HEK293 (cell line): Measurements from ENCODE around the gene MBOAT7.
A peak's percentile ranks its signal among the peaks of the same experiment; 100 is the strongest.

Experiments
- EGR2 ChIP-seq: fragments of 450-650 bp; formaldehyde crosslinking; IDR thresholded peaks from 2 replicates; pipeline ENCODE4 v1.5.1; 2016; ENCODE audit warnings: low read depth, missing biosample characterization, missing genetic modification characterization
- GLI4 ChIP-seq: fragments of 450-650 bp; formaldehyde crosslinking; IDR thresholded peaks from 2 replicates; pipeline ENCODE4 v1.5.1; 2016; ENCODE audit warnings: missing biosample characterization, missing genetic modification characterization
- GLIS1 ChIP-seq: fragments of 450-650 bp; formaldehyde crosslinking; IDR thresholded peaks from 2 replicates; pipeline ENCODE4 v1.5.1; 2016; ENCODE audit warnings: missing biosample characterization, missing genetic modification characterization
- GLIS2 ChIP-seq: fragments of 450-650 bp; formaldehyde crosslinking; IDR thresholded peaks from 2 replicates; pipeline ENCODE4 v1.5.1; 2016; ENCODE audit warnings: missing biosample characterization, missing genetic modification characterization
- IKZF3 ChIP-seq: fragments of 450-650 bp; IDR thresholded peaks from 2 replicates; pipeline ENCODE4 v1.5.0; 2018; ENCODE audit warnings: missing biosample characterization, mild to moderate bottlenecking, missing genetic modification characterization, moderate library complexity
- KLF10 ChIP-seq: fragments of 450-650 bp; IDR thresholded peaks from 2 replicates; pipeline ENCODE4 v1.5.1; 2018; ENCODE audit warnings: missing biosample characterization, mild to moderate bottlenecking, missing genetic modification characterization
- KLF7 ChIP-seq: fragments of 450-650 bp; formaldehyde crosslinking; IDR thresholded peaks from 2 replicates; pipeline ENCODE4 v1.5.1; 2016; ENCODE audit warnings: missing biosample characterization, missing genetic modification characterization, borderline replicate concordance
- SCRT2 ChIP-seq: fragments of 450-650 bp; formaldehyde crosslinking; IDR thresholded peaks from 2 replicates; pipeline ENCODE4 v1.5.1; 2016; ENCODE audit warnings: missing biosample characterization, missing genetic modification characterization
- SP3 ChIP-seq: fragments of 450-650 bp; formaldehyde crosslinking; IDR thresholded peaks from 2 replicates; pipeline ENCODE4 v1.5.1; 2016; ENCODE audit warnings: missing biosample characterization, missing genetic modification characterization
- ZBTB26 ChIP-seq: fragments of 450-650 bp; formaldehyde crosslinking; optimal IDR thresholded peaks from 2 replicates; pipeline ENCODE3; 2016; ENCODE audit warnings: missing biosample characterization, mild to moderate bottlenecking, missing genetic modification characterization
- ZBTB8A ChIP-seq: fragments of 450-650 bp; formaldehyde crosslinking; IDR thresholded peaks from 2 replicates; pipeline ENCODE4 v1.5.1; 2016; ENCODE audit warnings: missing biosample characterization, missing genetic modification characterization
- ZEB2 ChIP-seq: fragments of 450-650 bp; formaldehyde crosslinking; IDR thresholded peaks from 2 replicates; pipeline ENCODE4 v1.5.1; 2016; ENCODE audit warnings: missing biosample characterization, missing genetic modification characterization
- ZFHX2 ChIP-seq: fragments of 450-650 bp; formaldehyde crosslinking; conservative IDR thresholded peaks from 2 replicates; pipeline ENCODE4 v1.5.1; 2016; ENCODE audit warnings: missing biosample characterization, missing genetic modification characterization
- ZFP37 ChIP-seq: fragments of 450-650 bp; formaldehyde crosslinking; IDR thresholded peaks from 2 replicates; pipeline ENCODE4 v1.5.1; 2016; ENCODE audit warnings: missing biosample characterization, missing genetic modification characterization
- ZIC2 ChIP-seq: fragments of 450-650 bp; formaldehyde crosslinking; IDR thresholded peaks from 2 replicates; pipeline ENCODE4 v1.5.1; 2016; ENCODE audit warnings: missing biosample characterization, missing genetic modification characterization
- ZNF155 ChIP-seq: fragments of 450-650 bp; formaldehyde crosslinking; IDR thresholded peaks from 2 replicates; pipeline ENCODE4 v1.5.1; 2016; ENCODE audit warnings: missing biosample characterization, missing genetic modification characterization
- ZNF335 ChIP-seq: fragments of 450-650 bp; formaldehyde crosslinking; conservative IDR thresholded peaks from 2 replicates; pipeline ENCODE4 v1.5.1; 2016; ENCODE audit warnings: missing biosample characterization, missing genetic modification characterization
- ZNF518A ChIP-seq: fragments of 450-650 bp; formaldehyde crosslinking; conservative IDR thresholded peaks from 2 replicates; pipeline ENCODE4 v1.5.1; 2016; ENCODE audit warnings: low read depth, missing biosample characterization, missing genetic modification characterization
- ZNF555 ChIP-seq: fragments of 450-650 bp; formaldehyde crosslinking; conservative IDR thresholded peaks from 2 replicates; pipeline ENCODE4 v1.5.1; 2017; ENCODE audit warnings: missing biosample characterization, mild to moderate bottlenecking, missing genetic modification characterization, inconsistent platforms
- ZXDB ChIP-seq: fragments of 450-650 bp; formaldehyde crosslinking; IDR thresholded peaks from 2 replicates; pipeline ENCODE4 v1.5.1; 2016; ENCODE audit warnings: missing biosample characterization, missing genetic modification characterization
- TF ChIP-seq, protein P1 (sequence below): fragments of 450-650 bp; formaldehyde crosslinking; IDR thresholded peaks from 2 replicates; pipeline ENCODE4 v1.5.1; 2016; ENCODE audit warnings: missing biosample characterization, missing genetic modification characterization
- TF ChIP-seq, protein P2 (sequence below): fragments of 450-650 bp; formaldehyde crosslinking; IDR thresholded peaks from 2 replicates; pipeline ENCODE4 v1.5.1; 2016; ENCODE audit warnings: missing biosample characterization, missing genetic modification characterization, low read depth
- TF ChIP-seq, protein P3 (sequence below): fragments of 450-650 bp; formaldehyde crosslinking; IDR thresholded peaks from 2 replicates; pipeline ENCODE4 v1.5.1; 2017; ENCODE audit warnings: missing biosample characterization, missing genetic modification characterization

The MBOAT7 gene

GRCh38 chr19:54189735-54190502 is 539 bp upstream of the MBOAT7 start (continued):
- TF ChIP-seq ZNF518A (no peak), KLF10 (tag by site-specific recombination) (0 out of 2 replicates have a peak, but pooled peaks have one; percentile 25), KLF7 (tag by site-specific recombination) (peak; percentile 73; the same call in 1 of the 2 replicates), ZNF155 (0 out of 2 replicates have a peak, but pooled peaks have one; percentile 22), ZEB2 (tag by site-specific recombination) (peak; percentile 78), ZBTB8A (tag by site-specific recombination) (peak; percentile 28; the same call in 1 of the 2 replicates), ZNF335 (tag by site-specific recombination) (peak; percentile 57; the same call in 1 of the 2 replicates), ZNF555 (tag by site-specific recombination) (no peak), ZFP37 (0 out of 2 replicates have a peak, but pooled peaks have one; percentile 36), ZFHX2 (peak; percentile 87), GLIS2 (tag by site-specific recombination) (peak; percentile 99), IKZF3 (tag by site-specific recombination) (peak; percentile 51; the same call in 1 of the 2 replicates), ZBTB26 (tag by site-specific recombination) (peak; percentile 51), ZIC2 (peak; percentile 90), EGR2 (peak; percentile 85), SCRT2 (peak; percentile 99), GLI4 (peak; percentile 53; the same call in 1 of the 2 replicates), SP3 (tag by site-specific recombination) (peak; percentile 98), GLIS1 (tag by site-specific recombination) (peak; percentile 74), ZXDB (tag by site-specific recombination) (peak; percentile 92)
- TF ChIP-seq, protein P1, sequence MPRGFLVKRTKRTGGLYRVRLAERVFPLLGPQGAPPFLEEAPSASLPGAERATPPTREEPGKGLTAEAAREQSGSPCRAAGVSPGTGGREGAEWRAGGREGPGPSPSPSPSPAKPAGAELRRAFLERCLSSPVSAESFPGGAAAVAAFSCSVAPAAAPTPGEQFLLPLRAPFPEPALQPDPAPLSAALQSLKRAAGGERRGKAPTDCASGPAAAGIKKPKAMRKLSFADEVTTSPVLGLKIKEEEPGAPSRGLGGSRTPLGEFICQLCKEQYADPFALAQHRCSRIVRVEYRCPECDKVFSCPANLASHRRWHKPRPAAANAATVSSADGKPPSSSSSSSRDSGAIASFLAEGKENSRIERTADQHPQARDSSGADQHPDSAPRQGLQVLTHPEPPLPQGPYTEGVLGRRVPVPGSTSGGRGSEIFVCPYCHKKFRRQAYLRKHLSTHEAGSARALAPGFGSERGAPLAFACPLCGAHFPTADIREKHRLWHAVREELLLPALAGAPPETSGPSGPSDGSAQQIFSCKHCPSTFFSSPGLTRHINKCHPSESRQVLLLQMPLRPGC (tag by site-specific recombination): peak; percentile 67; the same call in 1 of the 2 replicates
- TF ChIP-seq, protein P2, sequence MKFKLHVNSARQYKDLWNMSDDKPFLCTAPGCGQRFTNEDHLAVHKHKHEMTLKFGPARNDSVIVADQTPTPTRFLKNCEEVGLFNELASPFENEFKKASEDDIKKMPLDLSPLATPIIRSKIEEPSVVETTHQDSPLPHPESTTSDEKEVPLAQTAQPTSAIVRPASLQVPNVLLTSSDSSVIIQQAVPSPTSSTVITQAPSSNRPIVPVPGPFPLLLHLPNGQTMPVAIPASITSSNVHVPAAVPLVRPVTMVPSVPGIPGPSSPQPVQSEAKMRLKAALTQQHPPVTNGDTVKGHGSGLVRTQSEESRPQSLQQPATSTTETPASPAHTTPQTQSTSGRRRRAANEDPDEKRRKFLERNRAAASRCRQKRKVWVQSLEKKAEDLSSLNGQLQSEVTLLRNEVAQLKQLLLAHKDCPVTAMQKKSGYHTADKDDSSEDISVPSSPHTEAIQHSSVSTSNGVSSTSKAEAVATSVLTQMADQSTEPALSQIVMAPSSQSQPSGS (tag by site-specific recombination): peak; percentile 33
- TF ChIP-seq, protein P3, sequence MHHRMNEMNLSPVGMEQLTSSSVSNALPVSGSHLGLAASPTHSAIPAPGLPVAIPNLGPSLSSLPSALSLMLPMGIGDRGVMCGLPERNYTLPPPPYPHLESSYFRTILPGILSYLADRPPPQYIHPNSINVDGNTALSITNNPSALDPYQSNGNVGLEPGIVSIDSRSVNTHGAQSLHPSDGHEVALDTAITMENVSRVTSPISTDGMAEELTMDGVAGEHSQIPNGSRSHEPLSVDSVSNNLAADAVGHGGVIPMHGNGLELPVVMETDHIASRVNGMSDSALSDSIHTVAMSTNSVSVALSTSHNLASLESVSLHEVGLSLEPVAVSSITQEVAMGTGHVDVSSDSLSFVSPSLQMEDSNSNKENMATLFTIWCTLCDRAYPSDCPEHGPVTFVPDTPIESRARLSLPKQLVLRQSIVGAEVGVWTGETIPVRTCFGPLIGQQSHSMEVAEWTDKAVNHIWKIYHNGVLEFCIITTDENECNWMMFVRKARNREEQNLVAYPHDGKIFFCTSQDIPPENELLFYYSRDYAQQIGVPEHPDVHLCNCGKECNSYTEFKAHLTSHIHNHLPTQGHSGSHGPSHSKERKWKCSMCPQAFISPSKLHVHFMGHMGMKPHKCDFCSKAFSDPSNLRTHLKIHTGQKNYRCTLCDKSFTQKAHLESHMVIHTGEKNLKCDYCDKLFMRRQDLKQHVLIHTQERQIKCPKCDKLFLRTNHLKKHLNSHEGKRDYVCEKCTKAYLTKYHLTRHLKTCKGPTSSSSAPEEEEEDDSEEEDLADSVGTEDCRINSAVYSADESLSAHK (tag by site-specific recombination): 0 out of 2 replicates have a peak, but pooled peaks have one; percentile 15
